Endothelial cell of umbilical vein (primary cell): ENCODE measurements around the gene DCTN4. TPM values are rescaled to one million over a fixed set of nuclear protein-coding genes. Genes with fewer than 3 reads are reported as not detected.

Experiments
- BruUV-seq: library from RNA; stranded (reverse); fragments of 400-500 nt; replicated peaks from 2 replicates; lab custom pipeline; 2021; lab: Mats Ljungman, UMichigan
- CTCF ChIA-PET: fragments of 300-600, 350-600 bp; sonication (Branson Sonifier 250); formaldehyde crosslinking; loops from one replicate; lab custom pipeline; 2021; ENCODE audit warnings: antibody characterized with exemption, inconsistent platforms; lab: Charles Lee
- POLR2A ChIA-PET: fragments of 300-600, 350-600 bp; sonication (Branson Sonifier 250); formaldehyde crosslinking; loops from one replicate; lab custom pipeline; 2021; ENCODE audit warnings: antibody characterized with exemption, inconsistent platforms; lab: Charles Lee
- DNase-seq: peaks from one replicate; pipeline ENCODE4 v3.0.0-alpha.2; 2011; ENCODE audit warnings: low read depth, low spot score
- FAIRE-seq: peaks from 2 replicates; lab custom pipeline; 2011; peaks lifted over from hg19 to GRCh38; lab: Jason Lieb, UNC
- H2AFZ ChIP-seq: 2 replicates; pipeline ENCODE4 v1.6.0; 2012; ENCODE audit warnings: low read depth, low read length, control low read depth, inconsistent platforms
- H3K27ac ChIP-seq: 2 replicates; pipeline ENCODE4 v1.5.1; 2011; ENCODE audit warnings: low read depth, mild to moderate bottlenecking, control low read depth, low read length, moderate library complexity; ENCODE audit not compliant: insufficient read depth
- H3K27me3 ChIP-seq, 2 experiments: 2 replicates each; pipeline versions ENCODE4 v1.6.0 to v1.6.1; 2011; ENCODE audit warnings: low read length in 2 of 2, mixed read lengths in 1 of 2; ENCODE audit not compliant: control insufficient read depth in 2 of 2, insufficient read depth in 2 of 2
- H3K36me3 ChIP-seq, 2 experiments: 2 replicates in 1 of 2; 3 replicates in 1 of 2; pipeline ENCODE4 v1.5.1; 2011; ENCODE audit warnings: low read length in 2 of 2, mild to moderate bottlenecking in 1 of 2, moderate library complexity in 1 of 2; ENCODE audit not compliant: control insufficient read depth in 2 of 2, insufficient read depth in 2 of 2; ENCODE audit errors: extremely low read depth in 1 of 2
- H3K4me1 ChIP-seq: 3 replicates; pipeline ENCODE4 v1.5.1; 2011; ENCODE audit warnings: mild to moderate bottlenecking, low read length; ENCODE audit not compliant: control insufficient read depth, insufficient read depth; ENCODE audit errors: extremely low read depth
- H3K4me2 ChIP-seq: 2 replicates; pipeline ENCODE4 v1.6.1; 2011; ENCODE audit warnings: low read length, control low read depth, mixed read lengths; ENCODE audit not compliant: insufficient read depth
- H3K4me3 ChIP-seq, 3 experiments: fragments of 200-600 bp in 1 of 3; sonication (generic), shearing (Covaris generic) in 1 of 3; replicated peaks in 1 of 3; 2 replicates each; pipeline ENCODE4 v1.5.1; 2011 to 2016; ENCODE audit warnings: control low read depth in 3 of 3, low read length in 3 of 3, mild to moderate bottlenecking in 2 of 3, inconsistent platforms in 1 of 3, low read depth in 1 of 3, moderate library complexity in 1 of 3; ENCODE audit not compliant: insufficient read depth in 1 of 3
- H3K79me2 ChIP-seq: 2 replicates; pipeline ENCODE4 v1.6.0; 2012; ENCODE audit warnings: low read length, inconsistent platforms; ENCODE audit not compliant: control insufficient read depth, insufficient read depth
- H3K9ac ChIP-seq: replicated peaks from 2 replicates; pipeline ENCODE3; 2011; ENCODE audit warnings: low read length, control low read depth; ENCODE audit not compliant: insufficient read depth; ENCODE audit errors: extremely low read depth
- H3K9me1 ChIP-seq: replicated peaks from 3 replicates; pipeline ENCODE4 v1.6.0; 2011; ENCODE audit warnings: mild to moderate bottlenecking, low read length; ENCODE audit not compliant: control insufficient read depth, insufficient read depth; ENCODE audit errors: extremely low read depth
- H3K9me3 ChIP-seq: replicated peaks from 2 replicates; pipeline ENCODE4 v1.5.1; 2012; ENCODE audit warnings: low read length, inconsistent platforms; ENCODE audit not compliant: control insufficient read depth, insufficient read depth
- H4K20me1 ChIP-seq: replicated peaks from 2 replicates; pipeline ENCODE3; 2011; ENCODE audit warnings: mild to moderate bottlenecking, low read length; ENCODE audit not compliant: control insufficient read depth, insufficient read depth; ENCODE audit errors: extremely low read depth
- EZH2 ChIP-seq: IDR thresholded peaks from 2 replicates; pipeline ENCODE4 v1.6.1; 2012; ENCODE audit warnings: borderline replicate concordance, low read depth, mild to moderate bottlenecking, moderate library complexity, low read length, inconsistent platforms; ENCODE audit not compliant: severe bottlenecking
- FOS ChIP-seq: IDR thresholded peaks from 2 replicates; pipeline ENCODE4 v1.6.1; 2011; ENCODE audit warnings: mild to moderate bottlenecking, low read length, moderate library complexity, borderline replicate concordance; ENCODE audit not compliant: insufficient read depth
- JUN ChIP-seq: IDR thresholded peaks from 2 replicates; pipeline ENCODE4 v1.6.1; 2011; ENCODE audit warnings: borderline replicate concordance, low read depth; ENCODE audit not compliant: insufficient read length, insufficient read depth
- MYC ChIP-seq: IDR thresholded peaks from one replicate; pipeline ENCODE4 v1.6.1; 2011; ENCODE audit warnings: mild to moderate bottlenecking, low read depth, low read length
- POLR2A ChIP-seq: IDR thresholded peaks from 2 replicates; pipeline ENCODE4 v1.6.1; 2012; ENCODE audit warnings: low read depth, mild to moderate bottlenecking, control low read depth, low read length
- POLR2AphosphoS5 ChIP-seq: IDR thresholded peaks from 2 replicates; pipeline ENCODE4 v1.6.1; 2012; ENCODE audit warnings: low read depth, mild to moderate bottlenecking, control low read depth, low read length, moderate library complexity; ENCODE audit not compliant: insufficient read depth
- dilution Hi-C: fragments of 300-500 bp; cut with MboI; formaldehyde crosslinking; loops from one replicate; pipeline ENCODE4 v1.15.0; 2019; ENCODE audit warnings: low sequenced_read_pairs; ENCODE audit not compliant: extremely low pct_ligation_motif_present
- intact Hi-C: fragments of 100-400 bp; cut with micrococcal nuclease; formaldehyde crosslinking; loops from one replicate; pipeline ENCODE4 v1.10.0; 2022
- polyA plus RNA-seq, 4 experiments: library from polyadenylated mRNA; depleted of rRNA in 3 of 4; stranded (reverse) in 3 of 4; unstranded in 1 of 4; fragments of >200 nt; gene quantifications; 2 replicates each; pipeline versions ENCODE4 v1.2.1 to v1.2.3, GENCODE V29; 2011 to 2012; ENCODE audit warnings: missing spikeins in 1 of 4
- total RNA-seq: library from RNA; stranded (reverse); gene quantifications from 2 replicates; pipeline ENCODE4 v1.2.3, GENCODE V29; 2021

DCTN4 gene
- total and polyA plus RNA-seq, 2 donors (not counting 3 experiments of a cell fraction or from before 2014, with no cell fraction given), result 22.4 to 47.3 TPM

DNA sequence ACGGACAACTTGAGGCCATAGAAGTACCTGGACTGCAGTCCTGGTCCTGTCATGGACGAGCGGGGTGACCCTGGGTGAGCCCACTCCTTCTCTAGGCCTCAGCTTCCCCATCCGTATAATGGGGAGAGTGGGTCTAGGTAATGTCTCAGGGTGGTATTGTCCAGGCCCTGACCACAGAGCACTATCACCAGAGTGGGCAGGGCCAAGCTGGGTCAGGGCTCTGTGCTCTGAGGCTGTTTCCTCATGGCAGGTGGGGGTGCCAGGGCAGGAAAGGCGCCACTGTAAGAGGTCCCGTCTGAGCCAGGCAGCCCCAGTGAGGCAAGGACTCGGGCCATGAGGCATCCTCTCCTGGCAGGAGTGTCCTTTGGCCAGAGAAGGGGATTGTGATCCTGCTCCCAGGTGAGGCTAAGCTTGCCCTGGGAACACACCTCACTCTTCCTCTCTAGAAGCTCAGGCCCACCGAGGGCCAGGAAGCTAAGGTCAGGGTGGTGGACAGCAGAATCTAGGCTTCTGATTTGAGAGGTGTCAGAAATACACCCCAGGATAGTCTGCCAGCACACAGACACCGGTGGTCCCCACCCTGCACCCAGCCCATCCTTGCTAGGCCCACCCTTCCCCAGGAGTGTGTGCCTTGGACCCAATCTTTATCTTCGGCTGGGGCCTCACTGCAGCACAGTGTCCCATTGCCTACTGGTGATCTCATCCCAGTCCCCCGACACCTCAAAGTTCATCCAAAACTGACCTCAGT lies 99.3 kb downstream of the DCTN4 start:
- H3K4me3 ChIP-seq, result no peak overlapping the region
- dilution Hi-C loops (no loop called here), intact Hi-C loops (no loop called here)
- BruUV-seq, result no TSS peak
- FAIRE-seq, result peak; percentile 24
- TF ChIP-seq MYC, result no peak
- TF ChIP-seq POLR2A, result no peak
- peak; percentile 52 for TF ChIP-seq EZH2
- H3K27me3 ChIP-seq, result peaks cover 15 to 20% of the 10 kb centered on the region in 2 experiments
- H3K27ac ChIP-seq, result no peak overlapping the region
- CTCF ChIA-PET, result interaction anchor here (9.0 kb wide), 1 partner anchor 100 kb away, joined by 123 read pairs; no protein-coding TSS in a partner anchor
- H3K4me2 ChIP-seq, result no peak overlapping the region
- H3K9ac ChIP-seq, result no peak overlapping the region
- H3K79me2 ChIP-seq, result no peaks in the 10 kb centered on the region
- POLR2A ChIA-PET, result no interaction called here
- no peak for DNase-seq
- peaks cover 0 to 5% of the 10 kb centered on the region in 2 experiments for H3K36me3 ChIP-seq
- H2AFZ ChIP-seq, result no peak overlapping the region
- no peaks in the 10 kb centered on the region for H4K20me1 ChIP-seq
- no peaks in the 10 kb centered on the region for H3K9me3 ChIP-seq
- no peaks in the 10 kb centered on the region for H3K4me1 ChIP-seq
- no peaks in the 10 kb centered on the region for H3K9me1 ChIP-seq

GRCh38 chr5:150658699-150659265 lies 100.0 kb downstream of the DCTN4 start:
- no peak overlapping the region for H3K9ac ChIP-seq
- H3K27me3 ChIP-seq, result peaks cover 13 to 14% of the 10 kb centered on the region in 2 experiments
- peak; percentile 26 for DNase-seq
- H2AFZ ChIP-seq, result no peak overlapping the region
- H3K79me2 ChIP-seq, result no peaks in the 10 kb centered on the region
- TF ChIP-seq POLR2A (peak; percentile 79), JUN (no peak), EZH2 (no peak), FOS (no peak), POLR2AphosphoS5 (peak; percentile 85), MYC (no peak)
- no peaks in the 10 kb centered on the region for H3K4me1 ChIP-seq
- FAIRE-seq, result no peak
- H3K4me2 ChIP-seq, result no peak overlapping the region
- BruUV-seq, result no TSS peak
- ChIA-PET POLR2A (no interaction called here), CTCF (interaction anchor here (1.2 to 9.0 kb wide), 3 partner anchors 85 to 99 kb away, joined by 3 to 123 read pairs (median 7); no protein-coding TSS in a partner anchor)
- no peak overlapping the region for H3K4me3 ChIP-seq
- peaks cover 3 to 7% of the 10 kb centered on the region in 2 experiments for H3K36me3 ChIP-seq
- no peaks in the 10 kb centered on the region for H3K9me1 ChIP-seq
- no peak overlapping the region for H3K27ac ChIP-seq
- intact Hi-C loops (no loop called here), dilution Hi-C loops (no loop called here)
- no peaks in the 10 kb centered on the region for H4K20me1 ChIP-seq
- H3K9me3 ChIP-seq, result no peaks in the 10 kb centered on the region

Other genes with a start within 250 kb of the DCTN4 start
- 93.9 and 121 TPM in 2 replicates for gene SYNPO, start 118.4 kb downstream of the DCTN4 start, total RNA-seq
- 56.9 and 68.4 TPM in 2 replicates for gene SYNPO, start 118.4 kb downstream of the DCTN4 start, polyA plus RNA-seq
- 1.1 and 1.2 TPM in 2 replicates for gene MYOZ3, start 97.8 kb downstream of the DCTN4 start, total RNA-seq
- gene MYOZ3, start 97.8 kb downstream of the DCTN4 start, polyA plus RNA-seq, result 0.43 and 0.59 TPM in 2 replicates
- gene RBM22, start 58.0 kb downstream of the DCTN4 start, total RNA-seq, result 44.4 and 51.2 TPM in 2 replicates
- 37.0 and 41.8 TPM in 2 replicates for gene RBM22, start 58.0 kb downstream of the DCTN4 start, polyA plus RNA-seq
- 0.97 and 1.0 TPM in 2 replicates for gene SMIM3, start 19.7 kb upstream of the DCTN4 start, total RNA-seq
- 1.4 and 2.0 TPM in 2 replicates for gene SMIM3, start 19.7 kb upstream of the DCTN4 start, polyA plus RNA-seq
- gene IRGM, start 87.5 kb upstream of the DCTN4 start, total RNA-seq, result not detected in 2 replicates
- gene IRGM, start 87.5 kb upstream of the DCTN4 start, polyA plus RNA-seq, result not detected in 2 replicates
- gene ZNF300, start 146.0 kb upstream of the DCTN4 start, total RNA-seq, result 9.6 and 10.2 TPM in 2 replicates
- gene ZNF300, start 146.0 kb upstream of the DCTN4 start, polyA plus RNA-seq, result 3.4 and 4.6 TPM in 2 replicates